HG03469 (cell line): ENCODE data around the gene FYTTD1.
"Not testable (repeated sequence)": the region's sequence is repeated elsewhere in the genome, so short reads cannot be mapped to it uniquely, and the experiment has no call there.

Source experiments
- ATAC-seq: cut with Tn5 transposase; IDR thresholded peaks from one replicate; pipeline ENCODE4 v1.9.1; 2021; ENCODE audit warnings: mild to moderate bottlenecking, moderate library complexity, moderate number of reproducible peaks; ENCODE audit not compliant: unreplicated experiment

FYTTD1 gene, protein sequence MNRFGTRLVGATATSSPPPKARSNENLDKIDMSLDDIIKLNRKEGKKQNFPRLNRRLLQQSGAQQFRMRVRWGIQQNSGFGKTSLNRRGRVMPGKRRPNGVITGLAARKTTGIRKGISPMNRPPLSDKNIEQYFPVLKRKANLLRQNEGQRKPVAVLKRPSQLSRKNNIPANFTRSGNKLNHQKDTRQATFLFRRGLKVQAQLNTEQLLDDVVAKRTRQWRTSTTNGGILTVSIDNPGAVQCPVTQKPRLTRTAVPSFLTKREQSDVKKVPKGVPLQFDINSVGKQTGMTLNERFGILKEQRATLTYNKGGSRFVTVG

DNA sequence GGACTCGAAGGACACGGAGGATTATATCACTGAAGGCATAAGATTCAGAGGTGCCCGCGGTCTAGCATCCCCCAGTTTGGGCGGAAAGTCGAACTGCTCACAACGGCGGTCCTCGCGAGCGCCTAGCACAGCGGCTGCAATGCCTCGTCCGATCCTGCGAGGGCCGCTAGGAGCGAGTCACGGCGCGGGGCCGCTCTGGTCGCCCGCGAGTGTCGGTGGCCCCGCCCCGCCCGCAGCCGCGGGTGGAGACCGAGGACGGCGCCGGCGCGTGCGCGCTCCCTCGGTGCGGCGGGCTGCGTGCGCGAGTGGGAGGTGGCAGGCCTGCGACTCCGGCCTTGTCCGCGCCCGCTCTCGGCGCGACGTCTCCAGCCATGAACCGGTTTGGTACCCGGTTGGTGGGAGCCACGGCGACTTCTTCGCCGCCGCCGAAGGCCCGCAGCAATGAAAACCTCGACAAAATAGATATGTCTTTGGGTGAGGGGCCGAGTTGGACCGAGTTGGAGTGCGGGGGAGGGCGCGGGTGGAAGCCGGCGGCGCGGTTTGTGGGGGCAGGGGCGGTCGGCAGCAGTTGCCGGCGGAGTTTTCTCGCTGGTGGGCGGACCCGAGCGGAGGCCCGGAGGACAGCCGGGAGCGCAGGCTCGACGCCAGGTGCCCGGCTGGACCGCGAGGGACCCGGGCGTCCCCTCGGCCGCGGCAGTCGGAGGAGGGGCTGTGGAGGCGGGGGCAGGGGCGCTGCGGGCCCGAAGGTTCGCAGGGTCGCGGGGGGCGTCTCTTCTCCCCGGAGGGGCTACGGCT is at the start of gene FYTTD1:
TSS of gene FYTTD1 (plus strand) at position 283 of the 795 bp plus-strand sequence. CDS start at position 372, 89 bp downstream.
- ATAC-seq = peak; percentile 62

DNA sequence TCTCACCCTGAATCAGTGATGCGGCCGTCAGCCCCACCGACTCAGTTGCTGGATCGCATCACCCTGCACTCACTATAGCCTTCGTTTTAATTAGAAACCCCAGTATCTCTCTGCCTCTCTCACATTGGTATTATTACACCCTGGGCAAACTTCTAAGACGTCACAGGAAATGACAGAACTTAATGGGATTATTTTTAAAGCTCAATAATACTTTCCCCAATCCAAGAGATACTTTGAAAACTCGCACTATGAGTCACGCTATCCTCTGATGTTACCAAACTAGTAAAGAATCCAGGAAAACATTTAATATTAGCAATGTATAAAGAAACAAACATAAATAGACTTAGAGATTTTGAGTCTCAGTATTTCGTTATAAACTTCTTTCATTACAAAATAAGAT is 49.6 kb upstream of the FYTTD1 start:
- no peak for ATAC-seq

DNA sequence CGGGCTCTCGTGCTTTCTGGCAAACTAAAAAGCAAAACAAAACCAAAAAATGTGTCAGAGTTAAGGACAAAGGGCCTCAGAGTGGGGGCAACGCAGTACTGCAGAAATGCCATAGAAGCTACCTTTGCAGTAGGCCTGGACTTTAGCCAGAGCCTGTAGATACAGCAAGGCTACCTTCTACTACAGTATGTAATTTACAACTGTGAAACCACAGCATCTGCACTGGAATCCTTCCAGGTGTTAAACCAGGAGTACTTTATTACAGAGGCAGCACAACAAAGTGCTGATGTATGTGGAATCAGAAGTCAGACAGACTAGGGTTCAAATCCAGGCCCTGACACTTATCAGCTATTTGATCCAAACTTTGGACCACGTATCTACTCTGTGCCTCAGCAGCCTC is 47.8 kb upstream of the FYTTD1 start:
- ATAC-seq = no peak

GRCh38 chr3:197706658-197707057 is 43.0 kb upstream of the FYTTD1 start:
- ATAC-seq = no peak

- no peak for ATAC-seq
Measured at GRCh38 chr3:197709135-197709534, 40.5 kb upstream of the FYTTD1 start.

DNA sequence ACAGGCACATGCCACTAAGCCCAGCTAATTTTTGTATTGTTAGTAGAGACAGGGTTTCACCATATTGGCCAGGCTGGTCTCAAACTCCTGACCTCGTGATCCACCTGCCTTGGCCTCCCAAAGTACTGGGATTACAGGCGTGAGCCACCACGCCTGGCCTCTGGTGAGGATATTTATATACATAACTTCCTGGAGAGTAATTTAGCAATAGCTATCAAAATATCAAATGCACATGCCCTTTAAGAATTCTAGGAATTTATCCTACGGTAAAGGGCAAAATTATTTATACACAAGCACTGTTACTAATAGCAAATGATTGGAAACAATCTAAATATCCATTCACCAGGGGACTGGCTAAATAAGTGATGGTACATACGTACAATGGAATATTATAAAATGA is 38.7 kb upstream of the FYTTD1 start:
- ATAC-seq = not testable (repeated sequence)

DNA sequence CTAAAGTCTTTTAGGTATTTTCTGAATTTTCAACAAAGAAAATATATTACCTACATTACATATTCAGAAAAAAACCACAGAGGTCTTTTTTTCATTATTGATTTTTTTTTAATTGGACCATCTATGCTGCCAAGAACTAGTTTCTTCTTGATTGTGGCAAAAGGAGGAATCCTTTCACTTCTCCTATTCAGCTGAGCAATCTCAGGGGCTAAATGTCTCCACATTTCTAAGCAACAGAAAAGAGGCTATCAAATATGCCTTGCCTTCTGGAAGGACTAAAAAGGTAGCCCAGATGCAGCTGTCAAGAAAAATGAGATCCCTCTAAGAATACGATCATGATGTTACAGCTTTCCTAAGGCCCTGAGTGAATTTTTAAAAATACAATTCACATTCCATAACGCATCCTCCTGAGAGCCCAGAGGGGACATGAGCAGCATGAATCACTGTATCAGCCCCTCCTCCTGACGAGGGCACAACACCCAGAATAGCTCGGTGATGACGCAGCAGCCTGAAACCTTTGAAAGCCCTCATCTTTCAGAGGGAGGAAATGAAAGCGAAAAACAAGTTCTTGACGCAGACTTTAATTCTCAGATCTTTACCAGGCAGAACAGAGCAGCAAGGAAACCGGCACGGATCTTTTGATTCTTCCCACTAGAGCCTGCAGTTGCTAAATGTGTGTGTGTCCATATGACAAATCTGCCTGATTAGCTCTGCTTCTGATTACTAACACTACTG is 37.5 kb upstream of the FYTTD1 start:
- ATAC-seq = peak; percentile 73

DNA sequence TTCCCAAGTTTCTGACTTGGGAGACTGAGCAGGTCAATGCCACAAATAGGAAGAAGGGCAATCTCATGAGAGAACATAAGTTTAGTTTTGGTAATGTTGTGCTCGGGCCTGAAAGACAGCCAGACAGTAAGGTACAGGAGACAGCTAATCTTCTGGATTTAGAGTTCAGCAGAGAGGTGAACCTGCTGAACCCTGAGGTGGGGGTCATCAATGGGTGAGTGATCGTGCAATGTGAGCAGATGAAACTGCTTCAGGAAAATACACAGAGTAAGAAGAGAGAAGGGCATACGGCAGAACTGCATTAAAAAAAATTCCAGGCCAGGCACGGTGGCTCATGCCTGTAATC is 36.2 kb upstream of the FYTTD1 start:
- no peak for ATAC-seq

DNA sequence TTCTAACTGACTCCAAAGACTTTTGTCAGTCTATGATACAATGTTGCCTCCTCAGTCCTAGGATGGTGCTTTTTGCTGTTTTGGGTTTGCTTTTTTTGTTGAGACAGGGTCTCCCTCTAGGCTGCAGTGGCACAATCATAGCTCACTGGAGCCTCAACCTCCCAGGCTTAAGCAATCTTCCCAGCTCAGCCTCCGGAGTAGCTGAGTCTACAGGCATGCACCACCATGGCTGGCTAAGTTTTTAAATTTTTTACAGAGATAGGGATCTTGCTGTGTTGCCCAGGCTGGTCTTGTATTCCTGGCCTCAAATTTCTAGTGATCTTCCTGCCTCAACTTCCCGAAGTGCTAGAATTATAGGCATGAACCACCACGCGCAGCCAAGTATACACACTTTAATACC is 35.4 kb upstream of the FYTTD1 start:
- ATAC-seq = no peak

GRCh38 chr3:197718891-197719290 is 30.8 kb upstream of the FYTTD1 start:
- no peak for ATAC-seq

DNA sequence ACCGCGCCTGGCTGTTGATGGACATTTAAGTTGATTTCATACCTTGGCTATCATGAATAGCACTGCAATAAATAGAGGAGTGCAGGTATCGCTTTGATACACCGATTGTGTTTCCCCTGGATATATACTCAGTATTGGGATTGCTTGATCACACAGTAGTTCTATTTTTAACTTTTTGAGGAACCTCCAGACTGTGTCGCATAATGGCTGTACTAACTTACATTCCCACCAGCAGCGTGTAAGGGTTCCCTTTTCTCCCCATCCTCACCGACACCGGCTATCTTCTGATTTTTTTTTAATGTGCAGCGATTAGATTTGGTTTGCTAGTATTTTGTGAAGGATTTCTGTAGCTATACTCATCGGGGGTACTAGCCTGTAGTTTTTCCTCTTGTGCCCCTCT is 29.0 kb upstream of the FYTTD1 start:
- no peak for ATAC-seq

- no peak for ATAC-seq
Measured at GRCh38 chr3:197722734-197723133, 26.9 kb upstream of the FYTTD1 start.

DNA sequence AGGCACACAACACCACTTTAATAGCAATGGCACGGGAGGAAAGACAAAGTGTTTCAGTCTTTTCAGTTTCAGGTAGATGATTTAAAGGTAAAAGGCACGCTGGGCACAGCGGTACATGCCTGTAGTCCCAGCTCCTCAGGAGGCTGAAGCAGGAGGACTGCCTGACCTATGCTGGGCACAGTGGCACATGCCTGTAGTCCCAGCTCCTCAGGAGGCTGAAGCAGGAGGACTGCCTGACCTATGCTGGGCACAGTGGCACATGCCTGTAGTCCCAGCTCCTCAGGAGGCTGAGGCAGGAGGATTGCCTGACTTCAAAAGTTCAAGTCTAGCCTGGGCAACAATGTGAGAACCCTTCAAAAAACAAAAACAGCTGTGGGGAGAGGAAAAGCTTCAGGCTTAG is 21.8 kb upstream of the FYTTD1 start:
- ATAC-seq = not testable (repeated sequence)

GRCh38 chr3:197728487-197728886 is 21.2 kb upstream of the FYTTD1 start:
- no peak for ATAC-seq

DNA sequence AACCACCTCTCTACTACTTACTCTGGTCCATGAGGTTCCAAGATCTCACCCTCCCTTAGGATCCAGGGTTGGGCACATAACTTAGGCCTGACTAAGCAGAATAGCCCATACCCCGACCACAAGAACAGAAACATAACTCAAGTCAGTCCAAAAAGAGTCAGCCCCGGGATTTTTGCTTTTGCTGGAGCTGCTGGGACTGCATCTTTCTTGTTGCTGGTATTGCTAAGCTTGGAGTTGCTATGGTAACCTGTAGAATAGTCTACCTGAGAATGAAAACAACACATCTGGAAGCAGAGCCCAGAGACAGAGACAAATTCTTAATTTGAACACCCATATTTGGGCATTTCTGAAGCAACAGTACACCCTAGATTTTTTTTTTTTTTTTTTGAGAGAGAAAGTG is 19.5 kb upstream of the FYTTD1 start:
- no peak for ATAC-seq

DNA sequence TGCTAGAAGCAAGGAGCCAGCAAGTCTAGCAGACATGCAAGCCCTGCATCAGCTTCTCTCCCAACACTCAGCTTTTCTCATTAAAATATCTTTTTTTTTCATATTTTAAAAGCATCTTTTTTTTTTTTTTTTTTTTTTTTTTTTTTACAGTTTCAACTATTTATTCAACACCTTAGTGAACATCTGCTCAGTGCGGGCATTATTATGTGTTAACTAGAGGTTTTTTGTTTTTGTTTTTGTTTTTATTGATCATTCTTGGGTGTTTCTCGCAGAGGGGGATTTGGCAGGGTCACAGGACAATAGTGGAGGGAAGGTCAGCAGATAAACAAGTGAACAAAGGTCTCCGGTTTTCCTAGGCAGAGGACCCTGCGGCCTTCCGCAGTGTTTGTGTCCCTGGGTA is 18.9 kb upstream of the FYTTD1 start:
- not testable (repeated sequence) for ATAC-seq

DNA sequence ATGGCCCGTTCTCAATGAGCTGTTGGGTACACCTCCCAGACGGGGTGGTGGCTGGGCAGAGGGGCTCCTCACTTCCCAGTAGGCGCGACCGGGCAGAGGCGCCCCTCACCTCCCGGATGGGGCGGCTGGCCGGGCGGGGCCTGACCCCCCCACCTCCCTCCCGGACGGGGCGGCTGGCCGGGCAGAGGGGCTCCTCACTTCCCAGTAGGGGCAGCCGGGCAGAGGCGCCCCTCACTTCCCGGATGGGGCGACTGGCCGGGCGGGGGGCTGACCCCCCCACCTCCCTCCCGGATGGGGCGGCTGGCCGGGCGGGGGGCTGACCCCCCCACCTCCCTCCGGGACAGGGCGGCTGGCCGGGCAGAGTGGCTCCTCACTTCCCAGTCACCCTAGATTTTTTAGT is 18.2 kb upstream of the FYTTD1 start:
- not testable (repeated sequence) for ATAC-seq

- ATAC-seq = no peak
Measured at GRCh38 chr3:197733042-197733441, 16.6 kb upstream of the FYTTD1 start.

- peak; percentile 41 for ATAC-seq
Measured at GRCh38 chr3:197734667-197735318, 14.9 kb upstream of the FYTTD1 start.

- no peak for ATAC-seq
Measured at GRCh38 chr3:197736010-197736490, 13.6 kb upstream of the FYTTD1 start.
